Lower leg skin (tissue), 4 donors: ENCODE measurements around the gene FAXDC2. TPM values are rescaled to one million over a fixed set of nuclear protein-coding genes. Genes with fewer than 3 reads are reported as not detected.

Source experiments
- DNase-seq, 2 donors: peaks; one replicate each; pipeline ENCODE4 v3.0.0-alpha.2; 2019; ENCODE audit warnings: low spot score in 2 of 2
- H3K4me3 ChIP-seq: fragments of 200-600 bp; sonication (generic); 2 replicates; pipeline ENCODE4 v1.5.1; 2017; ENCODE audit warnings: mild to moderate bottlenecking, low read depth; ENCODE audit not compliant: poor library complexity, severe bottlenecking
- POLR2A ChIP-seq, 2 donors: fragments of 450-650 bp; IDR thresholded peaks; one replicate each; pipeline ENCODE4 v1.6.1; 2016 to 2017; ENCODE audit warnings: antibody characterized with exemption in 2 of 2, mild to moderate bottlenecking in 1 of 2, moderate library complexity in 1 of 2
- WGBS, 2 donors: methylation state at CpG; one replicate each; pipeline ENCODE4 v1.1.5; 2018; 5-methylcytosine and 5-hydroxymethylcytosine counted together
- intact Hi-C: fragments of 100-400 bp; cut with DNase I; formaldehyde crosslinking; loops from one replicate; pipeline ENCODE4 v1.15.0; 2023; ENCODE audit warnings: low total_unique reads
- total RNA-seq, 4 donors: library from RNA; depleted of rRNA; stranded (reverse); fragments of >200 nt; gene quantifications; one replicate each; pipeline ENCODE4 v1.1.0, GENCODE V29; 2016
- TF ChIP-seq, protein P1 (sequence below), 3 donors: fragments of 450-650 bp; IDR thresholded peaks; one replicate each; pipeline ENCODE4 v1.5.1; 2016; ENCODE audit warnings: antibody characterized with exemption in 3 of 3, mild to moderate bottlenecking in 3 of 3, moderate library complexity in 2 of 3

Gene FAXDC2
- total RNA-seq, 4 donors from 2014 or later: 20.2 to 72.8 (median 47.3) TPM

- WGBS, 2 donors: 88 to 91% methylated on average over 3 of the region's 3 CpGs
- H3K4me3 ChIP-seq: no peak overlapping the region
- intact Hi-C loops: no loop called here
- DNase-seq: no peak
- TF ChIP-seq, protein P1, sequence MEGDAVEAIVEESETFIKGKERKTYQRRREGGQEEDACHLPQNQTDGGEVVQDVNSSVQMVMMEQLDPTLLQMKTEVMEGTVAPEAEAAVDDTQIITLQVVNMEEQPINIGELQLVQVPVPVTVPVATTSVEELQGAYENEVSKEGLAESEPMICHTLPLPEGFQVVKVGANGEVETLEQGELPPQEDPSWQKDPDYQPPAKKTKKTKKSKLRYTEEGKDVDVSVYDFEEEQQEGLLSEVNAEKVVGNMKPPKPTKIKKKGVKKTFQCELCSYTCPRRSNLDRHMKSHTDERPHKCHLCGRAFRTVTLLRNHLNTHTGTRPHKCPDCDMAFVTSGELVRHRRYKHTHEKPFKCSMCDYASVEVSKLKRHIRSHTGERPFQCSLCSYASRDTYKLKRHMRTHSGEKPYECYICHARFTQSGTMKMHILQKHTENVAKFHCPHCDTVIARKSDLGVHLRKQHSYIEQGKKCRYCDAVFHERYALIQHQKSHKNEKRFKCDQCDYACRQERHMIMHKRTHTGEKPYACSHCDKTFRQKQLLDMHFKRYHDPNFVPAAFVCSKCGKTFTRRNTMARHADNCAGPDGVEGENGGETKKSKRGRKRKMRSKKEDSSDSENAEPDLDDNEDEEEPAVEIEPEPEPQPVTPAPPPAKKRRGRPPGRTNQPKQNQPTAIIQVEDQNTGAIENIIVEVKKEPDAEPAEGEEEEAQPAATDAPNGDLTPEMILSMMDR (IDR thresholded peaks at IDR 0.05): no peak
- no peak for TF ChIP-seq POLR2A (IDR thresholded peaks at IDR 0.05)
Measured at GRCh38 chr5:154791535-154791934, 58.9 kb downstream of the FAXDC2 start.

- no peak for DNase-seq
- no peak overlapping the region for H3K4me3 ChIP-seq
- intact Hi-C loops: no loop called here
- TF ChIP-seq, protein P1 (IDR thresholded peaks at IDR 0.05): no peak
- TF ChIP-seq POLR2A (IDR thresholded peaks at IDR 0.05): no peak
- 72 to 74% methylated on average over 5 of the region's 5 CpGs for WGBS, 2 donors
Measured at GRCh38 chr5:154788212-154788611, 62.2 kb downstream of the FAXDC2 start.

DNA sequence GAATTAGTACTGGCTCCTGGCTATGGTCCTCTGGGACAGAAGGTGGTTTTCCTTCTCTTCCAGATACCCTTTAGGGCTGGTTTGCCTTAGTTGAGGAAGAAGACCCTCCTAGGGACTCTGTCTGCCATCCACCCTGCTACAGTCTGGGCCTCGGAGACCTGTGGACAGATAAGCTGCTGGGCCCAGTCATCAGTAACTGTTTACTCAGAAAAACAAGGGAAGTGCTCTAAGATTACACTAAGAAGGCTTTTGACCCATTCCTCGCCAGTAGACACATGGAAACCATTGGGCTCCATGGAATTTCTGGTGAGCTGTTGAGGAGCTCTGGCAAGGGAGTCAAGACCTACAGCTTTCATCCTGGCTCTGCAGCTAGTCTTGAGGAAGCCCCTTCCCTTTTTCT, 64.0 kb downstream of the FAXDC2 start:
- intact Hi-C loops: no loop called here
- TF ChIP-seq, protein P1 (IDR thresholded peaks at IDR 0.05): no peak
- TF ChIP-seq POLR2A (IDR thresholded peaks at IDR 0.05): no peak
- DNase-seq: no peak
- WGBS, 2 donors: 78 to 91% methylated on average over 2 of the region's 2 CpGs
- no peak overlapping the region for H3K4me3 ChIP-seq

DNA sequence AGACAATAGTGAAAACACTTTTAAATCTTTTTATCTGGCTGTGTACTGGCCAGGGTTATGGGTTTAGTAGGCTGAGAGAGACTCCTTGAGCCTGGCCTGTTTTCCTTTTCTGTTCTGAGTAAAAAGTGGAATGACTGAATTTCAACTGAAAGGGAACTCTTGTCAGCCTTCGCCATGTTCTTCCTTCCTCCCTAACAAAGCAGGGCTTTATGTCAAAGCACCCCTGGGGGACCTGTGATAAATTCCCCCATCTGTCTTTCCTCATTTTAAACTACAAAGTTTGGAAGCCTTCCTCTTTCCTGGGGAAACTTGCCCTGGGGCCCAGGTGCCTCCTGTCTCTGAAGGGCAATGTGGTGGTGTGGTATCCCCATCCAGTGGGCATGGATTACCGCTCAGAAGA, 65.5 kb downstream of the FAXDC2 start:
- intact Hi-C loops: no loop called here
- 68 to 76% methylated on average over 2 of the region's 2 CpGs for WGBS, 2 donors
- TF ChIP-seq POLR2A (IDR thresholded peaks at IDR 0.05): no peak
- TF ChIP-seq, protein P1 (IDR thresholded peaks at IDR 0.05): no peak
- no peak overlapping the region for H3K4me3 ChIP-seq
- DNase-seq: no peak

- 76 to 77% methylated on average over 11 of the region's 11 CpGs for WGBS, 2 donors
- no peak overlapping the region for H3K4me3 ChIP-seq
- intact Hi-C loops: no loop called here
- TF ChIP-seq, protein P1 (IDR thresholded peaks at IDR 0.05): no peak
- TF ChIP-seq POLR2A (IDR thresholded peaks at IDR 0.05): no peak
- DNase-seq: no peak
Measured at GRCh38 chr5:154783774-154784460, 66.5 kb downstream of the FAXDC2 start.
